Urinary bladder (tissue), 4 donors: ENCODE data around the gene DENND6B. TPM values are rescaled to one million over a fixed set of nuclear protein-coding genes. Genes with fewer than 3 reads are reported as not detected.

Experiments used
- DNase-seq: peaks from one replicate; pipeline ENCODE4 v3.0.0-alpha.2; 2015; ENCODE audit errors: extremely low spot score
- H3K27ac ChIP-seq: one replicate; pipeline ENCODE4 v1.5.1; 2013; ENCODE audit warnings: low read depth, mild to moderate bottlenecking, moderate library complexity
- H3K36me3 ChIP-seq: one replicate; pipeline ENCODE4 v1.6.1; 2013; ENCODE audit warnings: mild to moderate bottlenecking, moderate library complexity; ENCODE audit not compliant: insufficient read depth
- H3K4me1 ChIP-seq: one replicate; pipeline ENCODE4 v1.6.1; 2013; ENCODE audit warnings: mild to moderate bottlenecking, moderate library complexity; ENCODE audit not compliant: insufficient read depth
- H3K4me3 ChIP-seq: one replicate; pipeline ENCODE4 v1.5.1; 2013; ENCODE audit warnings: low read depth, low read length
- WGBS: extraction: QIAGEN DNeasy Blood & Tissue Kit; methylation state at CpG from one replicate; pipeline ENCODE4 v1.1.7; 2013; 5-methylcytosine and 5-hydroxymethylcytosine counted together
- polyA plus RNA-seq: library from polyadenylated mRNA; stranded (reverse); fragments of 200-250 nt; gene quantifications from one replicate; pipeline ENCODE4 v1.2.3, GENCODE V29; 2013
- total RNA-seq: library from RNA; depleted of rRNA; stranded (reverse); fragments of >200 nt; gene quantifications from one replicate; pipeline ENCODE4 v1.2.3, GENCODE V29; 2014
- donor health status: healthy with polysubstance abuse.
- donor health status: healthy.

DENND6B gene
- total and polyA plus RNA-seq, 2 donors: 4.1 to 4.6 TPM

GRCh38 chr22:50307890-50308596, 18.8 kb downstream of the DENND6B start:
- Histone ChIP-seq H3K4me1 (peaks cover 2% of the 10 kb centered on the region), H3K36me3 (no peaks in the 10 kb centered on the region), H3K4me3 (no peak overlapping the region), H3K27ac (peak overlapping the region; percentile 51)
- WGBS: 33% methylated on average over 19 of the region's 19 CpGs
- no peak for DNase-seq

- Histone ChIP-seq H3K27ac (peak within 1 kb of the TSS; percentile 94), H3K36me3 (no peaks in the 10 kb centered on the region), H3K4me1 (peaks cover 2% of the 10 kb centered on the region), H3K4me3 (peak within 1 kb of the TSS; percentile 80)
- DNase-seq: peak; percentile 59
- under 1% methylated on average over 102 of the region's 105 CpGs for WGBS
Observed at GRCh38 chr22:50306753-50307749, 19.8 kb downstream of the DENND6B start, which contains the start of gene PLXNB2. Gene PLXNB2 (minus strand): TSS chr22:50307646. CDS start chr22:50290584, 17,062 bp downstream.

GRCh38 chr22:50305923-50306566, 20.8 kb downstream of the DENND6B start:
- peaks cover 2% of the 10 kb centered on the region for H3K4me1 ChIP-seq

GRCh38 chr22:50305393-50305922, 21.4 kb downstream of the DENND6B start:
- Histone ChIP-seq H3K4me3 (peak overlapping the region; percentile 3), H3K4me1 (peaks cover 2% of the 10 kb centered on the region)

More at GRCh38 chr22:50305923-50306566, 20.8 kb downstream of the DENND6B start:
- peak overlapping the region; percentile 80 for H3K4me3 ChIP-seq
- H3K36me3 ChIP-seq: no peaks in the 10 kb centered on the region
- WGBS: 2% methylated on average over 21 of the region's 21 CpGs
- peak overlapping the region; percentile 94 for H3K27ac ChIP-seq
- peak; percentile 83 for DNase-seq

GRCh38 chr22:50304528-50305392, 22.1 kb downstream of the DENND6B start:
- Histone ChIP-seq H3K36me3 (no peaks in the 10 kb centered on the region), H3K4me1 (peaks cover 2% of the 10 kb centered on the region), H3K4me3 (peak overlapping the region; percentile 3), H3K27ac (peak overlapping the region; percentile 86)
- DNase-seq: no peak
- 35% methylated on average over 22 of the region's 22 CpGs for WGBS

More at GRCh38 chr22:50305393-50305922, 21.4 kb downstream of the DENND6B start:
- Histone ChIP-seq H3K27ac (peak overlapping the region; percentile 80), H3K36me3 (no peaks in the 10 kb centered on the region)
- 53% methylated on average over 14 of the region's 14 CpGs for WGBS
- no peak for DNase-seq

- DNase-seq: no peak
- Histone ChIP-seq H3K27ac (peak overlapping the region; percentile 86), H3K4me3 (no peak overlapping the region), H3K36me3 (no peaks in the 10 kb centered on the region), H3K4me1 (peaks cover 2% of the 10 kb centered on the region)
- WGBS: 45% methylated on average over 11 of the region's 11 CpGs
Observed at GRCh38 chr22:50303848-50304527, 22.8 kb downstream of the DENND6B start.

- H3K4me3 ChIP-seq: no peak overlapping the region
- H3K4me1 ChIP-seq: peaks cover 2% of the 10 kb centered on the region
- H3K27ac ChIP-seq: peak overlapping the region; percentile 86
- DNase-seq: no peak
- 62% methylated on average over 7 of the region's 7 CpGs for WGBS
- no peaks in the 10 kb centered on the region for H3K36me3 ChIP-seq
Observed at GRCh38 chr22:50303515-50303847, 23.3 kb downstream of the DENND6B start.

- no peak for DNase-seq
- H3K4me1 ChIP-seq: peaks cover 2% of the 10 kb centered on the region
Observed at GRCh38 chr22:50302564-50302963, 24.2 kb downstream of the DENND6B start.

GRCh38 chr22:50302041-50302541, 24.7 kb downstream of the DENND6B start:
- WGBS: 42% methylated on average over 9 of the region's 9 CpGs
- Histone ChIP-seq H3K4me1 (peaks cover 2% of the 10 kb centered on the region), H3K4me3 (no peak overlapping the region), H3K36me3 (no peaks in the 10 kb centered on the region), H3K27ac (peak overlapping the region; percentile 51)
- no peak for DNase-seq

More at GRCh38 chr22:50302564-50302963, 24.2 kb downstream of the DENND6B start:
- H3K4me3 ChIP-seq: no peak overlapping the region
- H3K36me3 ChIP-seq: no peaks in the 10 kb centered on the region
- WGBS: 52% methylated on average over 5 of the region's 5 CpGs
- peak overlapping the region; percentile 51 for H3K27ac ChIP-seq

GRCh38 chr22:50301581-50301991, 25.2 kb downstream of the DENND6B start:
- no peak overlapping the region for H3K27ac ChIP-seq
- WGBS: 34% methylated on average over 17 of the region's 17 CpGs
- H3K36me3 ChIP-seq: no peaks in the 10 kb centered on the region
- no peak overlapping the region for H3K4me3 ChIP-seq
- H3K4me1 ChIP-seq: peaks cover 2% of the 10 kb centered on the region
- no peak for DNase-seq

- peaks cover 2% of the 10 kb centered on the region for H3K4me1 ChIP-seq
- no peak for DNase-seq
- H3K36me3 ChIP-seq: no peaks in the 10 kb centered on the region
- no peak overlapping the region for H3K27ac ChIP-seq
- WGBS: 79% methylated on average over 14 of the region's 14 CpGs
- H3K4me3 ChIP-seq: no peak overlapping the region
Observed at GRCh38 chr22:50300620-50301257, 26.1 kb downstream of the DENND6B start.
